ENCODE measurements around the gene LCAT.
"Not testable (repeated sequence)": the region's sequence is repeated elsewhere in the genome, so short reads cannot be mapped to it uniquely, and the experiment has no call there.

LCAT gene

DNA sequence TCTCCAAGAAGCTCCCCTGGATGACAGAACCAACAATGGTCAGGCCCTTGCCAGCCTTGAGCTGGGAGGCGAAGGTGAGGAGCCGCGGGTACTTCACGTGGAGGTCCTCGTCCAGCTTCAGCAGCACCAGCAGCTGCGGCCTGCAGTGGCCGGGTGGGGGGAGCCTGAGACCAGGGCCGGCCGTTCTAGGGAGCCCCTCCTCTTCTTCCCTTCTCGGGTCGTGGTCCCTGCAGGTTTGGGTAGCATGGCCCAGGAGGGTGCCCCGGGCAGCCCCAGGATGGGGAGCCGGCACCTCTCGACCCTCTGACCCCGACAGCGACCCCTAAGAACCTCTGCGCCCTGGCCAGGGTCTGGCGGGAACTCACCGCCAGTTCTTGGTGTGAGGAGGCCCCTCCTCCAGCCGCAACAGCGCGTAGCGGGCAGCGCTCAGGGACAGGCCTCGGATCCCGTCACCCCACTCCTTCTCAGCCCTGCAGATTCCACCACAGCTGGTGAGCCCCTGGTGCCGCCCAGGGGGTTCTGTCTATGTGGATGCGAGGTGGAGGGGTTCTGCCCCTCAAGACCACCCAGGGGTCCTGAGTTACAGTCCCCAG lies 3.1 kb upstream of the LCAT start:
- DNase-seq (ENCODE audit: low read depth), result no peak

- DNase-seq (ENCODE audit: low read depth), result no peak
Measured at GRCh38 chr16:67946128-67946569, 2.2 kb upstream of the LCAT start.

DNA sequence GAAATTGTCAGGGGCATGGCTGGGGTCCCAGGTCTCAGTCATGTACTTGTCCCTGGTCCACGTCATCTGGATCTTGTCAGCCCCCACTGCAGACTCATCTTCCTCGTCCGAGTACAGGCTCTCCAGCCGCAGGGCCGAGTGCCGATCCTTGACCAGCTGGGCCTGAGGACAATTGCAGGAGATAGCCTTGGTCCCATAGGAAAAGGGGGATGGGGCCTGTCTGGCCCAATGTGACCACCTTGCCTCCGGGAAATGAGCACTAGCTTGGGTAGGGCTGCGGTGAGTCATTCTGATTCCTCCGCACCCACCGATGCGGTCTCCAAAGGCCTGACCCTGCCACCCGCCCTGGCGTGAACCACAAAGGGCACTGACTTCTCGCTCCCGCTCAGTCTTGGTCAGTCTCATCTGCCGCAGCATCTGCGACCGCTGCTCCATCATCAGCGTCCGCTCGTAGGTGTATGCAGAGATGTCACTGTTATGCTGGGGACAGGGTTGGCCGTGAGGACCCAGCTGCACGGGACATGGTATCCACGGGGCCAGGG lies 1.5 kb upstream of the LCAT start:
- no peak for DNase-seq (ENCODE audit: low read depth)

DNA sequence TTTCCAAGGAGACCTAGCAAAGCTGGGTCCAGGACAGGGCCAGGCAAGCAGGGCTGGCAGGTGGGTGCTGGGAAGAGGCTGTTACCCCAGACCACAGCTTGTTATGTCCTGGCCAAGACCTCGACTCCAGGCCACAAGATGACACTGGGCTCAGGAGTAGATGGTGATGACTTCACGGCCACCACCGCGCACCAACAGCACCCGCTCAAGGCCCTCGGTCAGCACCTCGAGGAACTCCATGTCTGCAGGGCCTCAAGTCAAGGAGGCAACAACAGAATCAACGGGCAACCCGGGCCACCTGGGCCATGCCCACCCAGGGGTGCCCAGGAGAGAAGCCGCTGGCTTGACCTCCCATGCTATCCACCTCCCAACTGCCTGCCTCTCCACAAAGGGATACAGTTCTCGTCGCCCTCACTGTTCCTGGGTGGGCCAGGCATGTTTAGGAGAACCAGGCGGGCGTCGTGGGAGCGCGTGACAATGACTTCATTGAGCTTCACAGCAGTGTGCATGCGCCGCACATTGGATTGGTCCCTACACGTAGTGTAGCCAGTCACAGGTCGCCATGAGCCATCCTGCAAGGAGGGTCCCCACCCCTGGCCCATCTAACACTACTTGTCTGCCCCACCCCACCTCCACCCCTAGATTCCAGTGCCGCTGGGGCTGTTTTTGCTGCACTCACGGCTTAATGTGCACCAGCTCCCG lies 921 bp upstream of the LCAT start:
- DNase-seq (ENCODE audit: low read depth), result no peak

DNA sequence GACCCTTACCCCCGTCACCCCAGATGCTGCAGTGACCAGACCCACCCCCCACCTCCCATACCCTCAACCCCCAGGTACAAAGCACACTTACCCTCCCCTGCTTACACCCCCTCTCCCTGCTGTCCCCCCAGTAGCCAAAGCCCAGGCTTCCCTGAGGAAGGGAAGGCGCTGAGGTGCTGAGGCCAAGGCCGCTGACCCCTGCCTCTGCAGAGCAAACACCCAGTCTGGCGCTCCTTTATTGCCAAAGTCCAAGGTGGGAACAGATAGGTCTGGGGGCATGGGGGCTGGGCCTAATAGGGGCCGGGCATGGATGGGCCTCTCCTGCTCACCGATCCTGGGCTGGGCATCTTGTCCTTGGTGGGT lies 683 bp downstream of the LCAT start:
- DNase-seq (ENCODE audit: low read depth), result no peak

GRCh38 chr16:67942510-67943255 lies 1.2 kb downstream of the LCAT start:
- DNase-seq (ENCODE audit: low read depth), result no peak

- no peak for DNase-seq (ENCODE audit: low read depth)
Measured at GRCh38 chr16:67942200-67942509, 1.8 kb downstream of the LCAT start.

- DNase-seq (ENCODE audit: low read depth), result no peak
Measured at GRCh38 chr16:67941469-67942199, 2.3 kb downstream of the LCAT start.

- DNase-seq (ENCODE audit: low read depth), result no peak
Measured at GRCh38 chr16:67940446-67941089, 3.4 kb downstream of the LCAT start.

DNA sequence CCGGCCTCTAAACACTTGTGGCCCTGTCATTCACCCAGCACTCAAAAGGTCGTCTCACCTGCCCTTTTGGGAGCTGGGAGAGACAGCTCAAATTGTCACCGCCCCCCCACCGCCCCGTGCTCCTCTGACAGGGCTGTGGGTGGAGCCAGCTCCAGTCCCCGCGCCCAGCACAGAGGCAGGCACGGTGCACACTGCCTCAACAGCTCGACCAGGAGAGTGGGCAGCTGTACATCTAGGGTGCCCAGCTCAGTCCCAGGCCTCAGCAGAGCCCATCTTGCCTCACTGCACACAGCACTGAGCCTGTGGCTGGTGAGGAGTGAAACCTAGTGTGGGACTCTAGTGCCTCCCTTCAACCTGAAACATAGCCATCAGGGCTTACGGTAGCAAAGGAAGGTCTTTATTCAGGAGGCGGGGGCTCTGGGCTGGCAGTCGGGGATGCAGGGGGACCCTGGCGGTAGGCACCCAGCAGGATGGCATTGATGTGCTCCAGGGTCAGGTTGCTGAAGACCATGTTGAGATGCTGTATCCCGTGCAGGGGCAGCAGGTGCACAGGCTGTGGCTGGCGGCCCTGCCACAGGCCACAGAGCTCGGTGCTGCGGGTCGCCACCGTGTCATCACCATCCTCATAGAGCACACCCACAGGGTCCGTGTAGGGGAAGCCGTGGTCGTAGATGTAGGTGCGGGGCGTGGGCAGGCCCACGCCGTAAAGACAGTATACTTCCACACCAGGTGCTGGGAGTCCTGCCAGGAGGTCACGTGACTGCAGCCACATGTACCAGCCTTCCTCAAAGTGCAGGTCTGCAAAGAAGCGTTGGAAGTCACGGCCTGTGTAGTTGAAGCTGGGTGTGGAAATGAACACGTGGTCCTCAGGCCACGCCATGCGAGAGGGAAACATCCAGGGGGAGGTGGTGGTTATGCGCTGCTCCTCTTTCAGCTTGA lies 4.1 kb downstream of the LCAT start:
- DNase-seq (ENCODE audit: low read depth), result no peak

DNA sequence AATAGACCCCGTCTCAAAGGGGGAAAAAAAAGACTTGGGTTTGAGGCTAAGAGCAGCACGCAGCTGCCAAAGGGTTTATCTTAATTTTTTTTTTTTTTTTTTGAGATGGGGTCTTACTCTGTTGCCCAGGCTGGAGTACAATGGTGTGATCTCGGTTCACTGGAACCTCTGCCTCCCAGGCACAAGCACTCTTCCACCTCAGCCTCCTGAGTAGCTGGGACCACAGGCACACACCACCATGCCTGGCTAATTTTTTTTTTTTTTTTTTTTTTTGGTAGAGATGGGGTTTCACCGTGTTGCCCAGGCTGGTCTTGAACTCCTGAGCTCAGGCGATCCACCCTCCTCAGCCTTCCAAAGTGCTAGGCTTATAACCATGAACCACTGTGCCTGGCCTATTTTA lies 6.2 kb downstream of the LCAT start:
- not testable (repeated sequence) for DNase-seq (ENCODE audit: low read depth)

GRCh38 chr16:67936880-67937605 lies 6.9 kb downstream of the LCAT start:
- no peak for DNase-seq (ENCODE audit: low read depth)

DNA sequence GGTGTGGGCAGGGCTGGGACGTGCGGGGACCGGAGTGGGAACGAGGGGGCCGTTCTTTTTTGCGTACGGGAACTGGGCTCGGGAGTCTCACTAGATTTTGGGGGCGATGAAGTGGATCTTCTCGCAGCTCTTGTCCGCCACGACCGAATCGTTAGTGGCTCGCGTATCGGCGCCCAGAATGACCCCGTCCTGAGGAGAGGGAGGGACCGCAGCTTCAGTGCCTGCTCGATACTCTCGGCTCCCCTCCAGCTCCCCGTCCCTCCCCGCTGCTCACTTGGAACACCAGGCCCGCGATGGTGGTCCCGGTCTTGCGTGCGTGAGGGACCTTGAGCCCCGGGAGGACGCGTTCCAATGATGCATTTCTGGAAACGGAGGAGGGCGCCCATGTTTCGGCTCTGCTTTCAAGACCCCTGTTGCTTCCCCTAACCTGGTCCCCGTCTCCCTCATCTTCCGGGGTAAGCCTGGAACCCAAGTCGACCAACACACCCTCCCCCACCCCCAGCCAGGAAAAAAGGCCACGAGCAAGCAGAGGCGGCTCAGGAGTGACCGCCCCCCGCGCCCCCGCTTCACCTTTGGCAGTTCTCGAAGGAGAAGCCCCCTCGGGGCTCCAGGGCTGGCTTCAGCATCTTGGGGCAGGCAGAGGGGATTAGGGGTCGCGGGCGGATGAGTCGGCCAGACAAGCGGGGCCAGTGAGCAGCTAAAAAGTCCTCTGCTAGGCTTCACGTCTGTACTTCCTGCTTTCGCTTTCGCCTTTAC lies 7.6 kb downstream of the LCAT start, which contains the start of gene PSMB10:
PSMB10 (minus strand) TSS at position 727 of the 756 bp plus-strand sequence; CDS start at position 626, 101 bp downstream.
- peak; percentile 62 for DNase-seq (ENCODE audit: low read depth)

GRCh38 chr16:67935402-67936123 lies 8.4 kb downstream of the LCAT start:
- DNase-seq (ENCODE audit: low read depth), result peak; percentile 93

GRCh38 chr16:67935101-67935401 lies 8.9 kb downstream of the LCAT start:
- DNase-seq (ENCODE audit: low read depth), result no peak

DNA sequence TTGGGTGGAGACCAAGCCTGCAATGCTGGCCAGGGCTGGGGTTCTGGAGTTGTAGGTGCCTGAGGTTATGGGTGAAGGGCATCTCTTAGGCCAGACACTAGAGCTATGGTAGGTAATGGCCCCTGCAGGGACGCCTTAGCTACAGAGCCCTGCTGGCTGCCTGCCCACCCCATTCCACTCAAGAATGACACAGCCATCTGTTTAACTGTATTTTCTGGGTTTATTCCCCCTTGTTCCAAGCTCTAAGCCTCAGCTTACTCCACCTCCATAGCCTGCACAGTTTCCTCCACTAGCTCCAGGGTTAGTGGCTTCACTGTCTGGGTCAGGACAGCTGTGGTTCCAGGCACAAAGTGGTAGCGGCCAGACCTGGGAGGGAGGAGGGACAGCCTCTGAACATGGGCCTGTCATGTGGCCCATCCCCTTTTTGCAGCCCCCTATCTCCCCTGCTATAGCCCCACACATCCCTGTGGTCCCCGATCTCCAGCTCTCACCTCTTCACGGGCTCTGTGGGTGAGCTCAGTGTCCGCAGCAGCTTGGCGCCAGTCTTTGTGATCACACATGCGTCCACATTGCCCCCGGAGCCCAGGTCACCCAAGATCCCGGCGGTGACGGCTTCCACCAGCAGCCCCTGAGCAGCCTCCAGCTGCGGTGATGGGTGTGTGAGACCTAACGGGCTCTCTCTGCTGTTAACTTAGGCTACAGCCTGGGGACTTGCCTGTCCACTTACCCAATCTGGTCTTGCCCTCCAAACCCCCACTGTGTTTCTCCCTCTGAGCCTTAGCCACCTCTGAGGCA lies 9.4 kb downstream of the LCAT start:
- no peak for DNase-seq (ENCODE audit: low read depth)

GRCh38 chr16:67933805-67934204 lies 10.1 kb downstream of the LCAT start:
- no peak for DNase-seq (ENCODE audit: low read depth)

DNA sequence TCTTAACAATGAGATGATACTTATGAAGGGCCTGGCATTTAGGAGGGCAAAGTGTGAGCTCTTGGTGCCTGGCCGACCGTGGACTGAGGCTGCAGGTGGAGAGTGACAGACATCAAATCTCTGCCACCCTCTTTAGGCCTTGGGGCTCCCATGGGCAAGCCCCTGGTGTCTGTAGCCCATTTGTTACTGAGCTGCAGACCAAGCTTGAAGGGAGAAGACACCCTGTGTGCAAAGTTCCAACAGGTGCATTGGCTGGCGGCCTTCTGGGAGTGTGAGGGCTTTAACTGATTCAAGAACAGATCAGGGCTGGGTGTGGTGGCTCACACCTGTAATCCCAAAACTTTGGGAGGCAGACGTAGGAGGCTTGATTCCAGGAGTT lies 11.5 kb downstream of the LCAT start:
- DNase-seq (ENCODE audit: low read depth), result no peak
